Gastrocnemius medialis (tissue), 4 donors: ENCODE data around the gene CRYBG1. TPM values are rescaled to one million over a fixed set of nuclear protein-coding genes. Genes with fewer than 3 reads are reported as not detected.

Experiments used
- ATAC-seq, 2 donors: fragments of 150-250 bp; one replicate each; pipeline ENCODE4 v1.9.1; 2016
- DNase-seq, 2 donors: peaks; one replicate each; pipeline ENCODE4 v3.0.0-alpha.2; 2019
- H3K27ac ChIP-seq, 4 donors: fragments of 200-600 bp; sonication (generic); 1 replicate in 1 of 4; 2 replicates in 3 of 4; pipeline ENCODE4 v1.5.1; 2016 to 2018; ENCODE audit warnings: mild to moderate bottlenecking in 2 of 4, moderate library complexity in 1 of 4
- H3K27me3 ChIP-seq, 3 donors: fragments of 200-600 bp; sonication (generic) in 2 of 3; 1 replicate in 1 of 3; 2 replicates in 2 of 3; pipeline versions ENCODE4 v1.5.1 to v1.6.0; 2016 to 2019; ENCODE audit warnings: mild to moderate bottlenecking in 1 of 3, moderate library complexity in 1 of 3
- H3K36me3 ChIP-seq, 2 donors: fragments of 200-600 bp; sonication (generic) in 1 of 2; one replicate each; pipeline ENCODE4 v1.5.1; 2017 to 2018
- H3K4me1 ChIP-seq, 2 donors: fragments of 200-600 bp; sonication (generic) in 1 of 2; one replicate each; pipeline ENCODE4 v1.5.1; 2016 to 2017; ENCODE audit warnings: mild to moderate bottlenecking in 2 of 2
- H3K4me3 ChIP-seq, 4 donors: fragments of 200-600 bp; sonication (generic) in 3 of 4; 1 replicate in 1 of 4; 2 replicates in 3 of 4; pipeline ENCODE4 v1.5.1; 2016 to 2019; ENCODE audit warnings: mild to moderate bottlenecking in 2 of 4
- H3K9me3 ChIP-seq, 3 donors: fragments of 200-600 bp; sonication (generic) in 2 of 3; 1 replicate in 1 of 3; 2 replicates in 2 of 3; pipeline ENCODE4 v1.5.1; 2016 to 2019
- CTCF ChIP-seq, 5 experiments: fragments of 450-650 bp in 3 of 5; fragments of 200-600 bp in 2 of 5; sonication (generic) in 2 of 5; IDR thresholded peaks in 4 of 5; conservative IDR thresholded peaks in 1 of 5; 1 replicate in 4 of 5; 2 replicates in 1 of 5; pipeline ENCODE4 v1.5.1; 2016 to 2019; ENCODE audit warnings: antibody characterized with exemption in 5 of 5, mild to moderate bottlenecking in 3 of 5, moderate library complexity in 3 of 5
- POLR2A ChIP-seq, 2 donors: fragments of 450-650 bp; IDR thresholded peaks; one replicate each; pipeline ENCODE4 v1.6.1; 2017; ENCODE audit warnings: antibody characterized with exemption in 2 of 2, mild to moderate bottlenecking in 2 of 2, moderate library complexity in 2 of 2
- in situ Hi-C, 4 donors: fragments of 200-750 bp; cut with MboI; loops; one replicate each; pipeline versions ENCODE4 v1.15.0 to v1.8.0; 2017; ENCODE audit warnings: low sequenced_read_pairs in 4 of 4
- intact Hi-C: fragments of 100-400 bp; cut with DNase I; formaldehyde crosslinking; loops from one replicate; pipeline ENCODE4 v1.15.1; 2023; ENCODE audit warnings: low total_unique reads
- total RNA-seq, 4 donors: library from RNA; depleted of rRNA; stranded (reverse); fragments of >200 nt; gene quantifications; one replicate each; pipeline versions ENCODE4 v1.1.0 to v1.2.3, GENCODE V29; 2016

CRYBG1 gene
- total RNA-seq, 4 donors from 2014 or later: 0.98 to 1.5 (median 1.1) TPM

DNA sequence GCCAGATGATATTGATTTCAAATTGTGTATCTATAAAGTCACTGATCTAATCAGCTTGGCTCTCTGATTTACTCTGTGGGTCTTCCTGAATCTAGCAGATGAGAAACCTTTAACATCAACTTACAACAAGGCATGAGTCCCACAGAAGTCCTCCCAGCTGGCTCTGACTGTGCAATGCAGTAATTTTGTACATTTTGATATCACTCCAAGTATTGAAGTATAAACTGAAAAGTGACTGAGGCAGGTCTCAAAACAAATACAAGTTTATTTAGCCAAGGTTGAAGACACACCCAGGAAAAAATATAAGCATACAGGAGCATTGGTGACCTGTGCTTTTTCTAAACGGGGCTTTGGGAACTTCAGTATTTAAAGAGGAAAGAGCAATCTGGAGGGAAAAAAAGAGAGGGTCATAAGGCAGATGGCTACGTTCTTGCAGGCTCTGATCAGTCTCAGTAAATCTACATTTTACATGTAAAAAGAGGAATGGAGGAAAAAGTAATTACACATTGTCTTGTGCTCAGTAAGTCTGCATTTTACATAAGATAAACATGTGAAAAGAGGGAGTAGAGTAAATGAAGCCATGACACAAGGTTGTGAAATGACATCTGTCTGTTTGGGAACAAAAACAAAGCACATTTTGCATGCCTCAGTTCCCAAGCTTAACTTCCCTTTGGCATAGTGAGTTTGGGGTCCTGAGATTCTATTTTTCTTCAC is 59.5 kb downstream of the CRYBG1 start:
- intact Hi-C loops (no loop called here), in situ Hi-C loops (no loop called here)
- Histone ChIP-seq H3K27ac (no peak overlapping the region), H3K4me1 (no peaks in the 10 kb centered on the region), H3K36me3 (no peaks in the 10 kb centered on the region), H3K9me3 (no peaks in the 10 kb centered on the region), H3K4me3 (no peak overlapping the region), H3K27me3 (no peaks in the 10 kb centered on the region)
- DNase-seq (no peak), ATAC-seq (no peak)
- TF ChIP-seq POLR2A (IDR thresholded peaks at IDR 0.05) (no peak), CTCF (IDR thresholded peaks at IDR 0.05 in 4 of 5, conservative IDR thresholded peaks at IDR 0.05 in 1 of 5) (no peak)

- intact Hi-C loops (no loop called here), in situ Hi-C loops (no loop called here)
- no peaks in the 10 kb centered on the region for H3K4me1 ChIP-seq
- no peak for TF ChIP-seq POLR2A (IDR thresholded peaks at IDR 0.05)
- TF ChIP-seq CTCF (IDR thresholded peaks at IDR 0.05 in 4 of 5, conservative IDR thresholded peaks at IDR 0.05 in 1 of 5): no peak
- H3K27me3 ChIP-seq: no peaks in the 10 kb centered on the region
- DNase-seq: no peak
- H3K27ac ChIP-seq: no peak overlapping the region
- no peaks in the 10 kb centered on the region for H3K36me3 ChIP-seq
- H3K4me3 ChIP-seq: no peak overlapping the region
- H3K9me3 ChIP-seq: no peaks in the 10 kb centered on the region
- ATAC-seq: no peak
Observed at GRCh38 chr6:106421496-106421895, 61.0 kb downstream of the CRYBG1 start.

- no peak for ATAC-seq
Observed at GRCh38 chr6:106422534-106422933, 62.0 kb downstream of the CRYBG1 start.

GRCh38 chr6:106425382-106425781 is 64.9 kb downstream of the CRYBG1 start:
- Histone ChIP-seq H3K9me3 (no peaks in the 10 kb centered on the region), H3K27ac (no peak overlapping the region), H3K4me3 (no peak overlapping the region), H3K36me3 (no peaks in the 10 kb centered on the region), H3K4me1 (no peaks in the 10 kb centered on the region), H3K27me3 (no peaks in the 10 kb centered on the region)
- intact Hi-C loops: no loop called here
- ATAC-seq (no peak), DNase-seq (no peak)
- TF ChIP-seq POLR2A (IDR thresholded peaks at IDR 0.05) (no peak), CTCF (IDR thresholded peaks at IDR 0.05 in 4 of 5, conservative IDR thresholded peaks at IDR 0.05 in 1 of 5) (no peak)
- in situ Hi-C loops: loop anchor here in 1 of 4 donors (25.0 kb wide), 1 partner anchor 562 kb away; no protein-coding TSS in a partner anchor

More at GRCh38 chr6:106422534-106422933, 62.0 kb downstream of the CRYBG1 start:
- TF ChIP-seq CTCF (IDR thresholded peaks at IDR 0.05 in 4 of 5, conservative IDR thresholded peaks at IDR 0.05 in 1 of 5) (no peak), POLR2A (IDR thresholded peaks at IDR 0.05) (no peak)
- intact Hi-C loops (no loop called here), in situ Hi-C loops (no loop called here)
- H3K9me3 ChIP-seq: no peaks in the 10 kb centered on the region
- no peak overlapping the region for H3K4me3 ChIP-seq
- H3K27me3 ChIP-seq: no peaks in the 10 kb centered on the region
- no peaks in the 10 kb centered on the region for H3K4me1 ChIP-seq
- no peaks in the 10 kb centered on the region for H3K36me3 ChIP-seq
- no peak overlapping the region for H3K27ac ChIP-seq
- no peak for DNase-seq
